BJ (cell line): ENCODE results near the gene ITCH. TPM values are rescaled to one million over a fixed set of nuclear protein-coding genes. Genes with fewer than 3 reads are reported as not detected.

ENCODE experiments used
- CTCF ChIA-PET: fragments of 350-600 bp; formaldehyde crosslinking; extraction: SDS; loops from one replicate; lab custom pipeline; 2021; ENCODE audit warnings: antibody characterized with exemption, inconsistent platforms; lab: Yijun Ruan, JAX
- POLR2A ChIA-PET: fragments of 300-600 bp; sonication (Branson Sonifier 250); formaldehyde crosslinking; extraction: SDS; loops from one replicate; lab custom pipeline; 2021; ENCODE audit warnings: antibody characterized with exemption; lab: Charles Lee
- DNase-seq: peaks from one replicate; pipeline ENCODE4 v3.0.0-alpha.2; 2011; ENCODE audit warnings: low read depth
- H3K27me3 ChIP-seq: 2 replicates; pipeline ENCODE4 v1.6.0; 2011; ENCODE audit warnings: low read length; ENCODE audit not compliant: control insufficient read depth, insufficient read depth
- H3K36me3 ChIP-seq: 2 replicates; pipeline ENCODE4 v1.5.1; 2011; ENCODE audit warnings: low read length; ENCODE audit not compliant: control insufficient read depth, insufficient read depth
- H3K4me3 ChIP-seq: 2 replicates; pipeline ENCODE4 v1.5.1; 2011; ENCODE audit warnings: low read depth, mild to moderate bottlenecking, control low read depth, low read length
- CTCF ChIP-seq: IDR thresholded peaks from 2 replicates; pipeline ENCODE4 v1.5.1; 2011; ENCODE audit warnings: low read depth, mild to moderate bottlenecking, control low read depth, inconsistent platforms, low read length, moderate library complexity; ENCODE audit not compliant: insufficient read depth
- polyA plus RNA-seq: library from polyadenylated mRNA; depleted of rRNA; stranded (reverse); fragments of >200 nt; gene quantifications from 2 replicates; pipeline ENCODE4 v1.2.3, GENCODE V29; 2011

ITCH gene
- polyA plus RNA-seq, 1 experiment, result 7.8 TPM

GRCh38 chr20:34528921-34529297 is 165.8 kb downstream of the ITCH start:
- ChIA-PET CTCF (interaction anchor here (0.6 to 0.7 kb wide), 2 partner anchors 34 to 258 kb away, joined by 4 read pairs; no protein-coding TSS in a partner anchor), POLR2A (no interaction called here)
- Histone ChIP-seq H3K27me3 (no peaks in the 10 kb centered on the region), H3K36me3 (peaks cover 32% of the 10 kb centered on the region), H3K4me3 (no peak overlapping the region)
- TF ChIP-seq CTCF, result no peak
- DNase-seq, result no peak

DNA sequence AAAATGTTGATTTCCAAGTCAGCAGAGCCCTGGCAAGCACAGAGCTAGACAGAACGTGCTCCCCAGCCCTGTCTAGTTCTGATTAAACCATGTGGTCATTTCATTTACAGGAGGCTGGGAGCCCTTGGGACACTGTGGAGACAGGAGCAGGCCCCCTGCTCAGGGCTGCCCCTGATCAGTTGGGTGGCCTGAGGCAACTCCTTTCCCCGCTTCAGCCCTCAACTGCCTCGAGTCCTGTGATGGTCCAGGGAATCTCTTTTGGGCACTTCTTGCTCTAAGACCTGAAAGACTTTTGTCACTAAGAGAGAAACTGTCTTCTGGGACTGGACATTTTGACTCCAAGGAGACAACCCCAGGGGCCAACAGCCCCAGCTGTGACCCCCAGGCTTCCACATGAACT is 166.7 kb downstream of the ITCH start:
- Histone ChIP-seq H3K27me3 (no peaks in the 10 kb centered on the region), H3K36me3 (peaks cover 39% of the 10 kb centered on the region), H3K4me3 (no peak overlapping the region)
- ChIA-PET POLR2A (no interaction called here), CTCF (interaction anchor here (0.5 to 3.0 kb wide), 5 partner anchors 10 to 339 kb away, joined by 3 to 15 read pairs (median 4); no protein-coding TSS in a partner anchor)
- DNase-seq, result no peak
- TF ChIP-seq CTCF, result no peak

DNA sequence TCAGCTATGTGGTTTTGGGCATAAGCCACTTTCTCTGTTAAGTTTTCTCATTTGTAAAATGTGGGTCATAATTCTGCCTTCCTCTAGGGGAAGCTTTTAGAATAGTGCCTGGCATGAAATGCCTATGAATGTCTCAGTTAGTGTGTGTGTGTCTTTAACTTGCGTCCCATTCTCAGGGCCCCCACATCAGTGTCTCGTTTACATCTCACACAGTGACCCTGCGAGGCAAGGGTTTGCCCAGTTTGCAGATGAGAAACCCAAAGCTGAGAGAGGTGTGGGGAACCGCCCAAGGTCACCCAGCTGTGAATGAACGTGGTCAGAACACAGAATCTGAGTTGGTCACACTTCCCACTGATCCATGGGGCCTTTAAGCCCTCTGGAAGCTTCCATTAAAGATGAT is 167.3 kb downstream of the ITCH start:
- ChIA-PET POLR2A (no interaction called here), CTCF (interaction anchor here (0.6 to 3.0 kb wide), 6 partner anchors 9 to 340 kb away, joined by 3 to 15 read pairs (median 4); no protein-coding TSS in a partner anchor)
- Histone ChIP-seq H3K36me3 (peaks cover 45% of the 10 kb centered on the region), H3K4me3 (no peak overlapping the region), H3K27me3 (no peaks in the 10 kb centered on the region)
- no peak for DNase-seq
- no peak for TF ChIP-seq CTCF

DNA sequence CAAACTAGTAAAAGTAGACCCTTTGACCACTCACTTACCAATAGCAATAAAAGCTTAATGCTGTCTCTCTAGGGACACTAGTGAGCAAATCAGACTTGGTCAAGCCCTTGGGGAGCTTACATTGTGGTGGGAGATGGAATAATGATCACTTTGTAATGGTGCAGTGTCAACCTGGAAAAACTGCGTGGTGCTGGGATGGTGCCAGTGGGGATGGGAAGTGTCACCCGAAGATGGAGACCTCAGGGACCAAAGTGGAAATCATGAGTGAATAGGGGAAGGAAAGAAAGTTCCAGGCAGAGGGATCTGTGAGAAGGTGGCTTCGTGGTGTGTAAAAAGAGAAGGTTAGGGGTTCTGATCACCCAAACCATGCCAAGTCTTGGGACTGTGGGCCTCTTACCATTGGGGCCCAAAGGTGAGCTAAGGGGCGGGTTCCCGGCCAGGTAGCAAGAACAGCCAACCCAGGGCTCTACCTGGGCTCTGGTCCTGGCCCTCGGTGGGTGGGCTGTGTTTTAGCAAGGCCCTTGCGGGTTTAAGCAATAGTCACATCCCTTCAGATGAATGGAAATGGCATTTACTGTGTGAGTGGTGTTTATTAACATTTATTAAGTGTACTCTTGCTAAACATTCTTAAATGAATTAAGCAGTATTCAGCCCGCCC is 168.7 kb downstream of the ITCH start:
- no peak overlapping the region for H3K4me3 ChIP-seq
- CTCF ChIA-PET, result interaction anchor here (1.1 to 3.0 kb wide), 4 partner anchors 13 to 341 kb away, joined by 3 to 12 read pairs (median 4); no protein-coding TSS in a partner anchor
- no peak for DNase-seq
- POLR2A ChIA-PET, result no interaction called here
- H3K36me3 ChIP-seq, result peaks cover 53% of the 10 kb centered on the region
- no peaks in the 10 kb centered on the region for H3K27me3 ChIP-seq
- TF ChIP-seq CTCF, result no peak

DNA sequence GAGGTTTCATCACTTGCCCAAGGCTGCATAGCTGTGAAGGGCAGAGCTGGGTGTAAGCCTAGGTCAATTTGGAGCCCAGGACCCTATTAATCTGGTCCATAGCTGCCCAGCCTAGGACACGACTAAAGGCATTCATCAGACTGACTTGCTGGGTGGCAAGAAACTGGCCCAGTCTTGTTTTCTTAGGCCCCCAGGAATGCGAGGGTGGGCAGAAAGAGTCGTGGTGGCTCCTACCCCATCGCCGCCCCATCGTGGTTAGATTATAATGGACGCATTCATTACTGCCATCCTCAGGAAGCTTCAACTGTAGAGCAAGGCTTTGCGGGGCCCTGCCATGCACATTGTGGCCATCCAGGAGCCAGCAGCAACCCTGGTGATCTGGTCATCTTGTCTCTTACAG is 169.2 kb downstream of the ITCH start:
- DNase-seq, result no peak

More for the DNA sequence above, 169.2 kb downstream of the ITCH start:
- H3K36me3 ChIP-seq, result peaks cover 54% of the 10 kb centered on the region
- no peaks in the 10 kb centered on the region for H3K27me3 ChIP-seq
- ChIA-PET CTCF (interaction anchor here (1.6 to 3.0 kb wide), 2 partner anchors 12 to 221 kb away, joined by 3 to 12 read pairs; no protein-coding TSS in a partner anchor), POLR2A (interaction anchor here (0.5 kb wide), 1 partner anchor 178 kb away, joined by 3 read pairs; no protein-coding TSS in a partner anchor)
- no peak overlapping the region for H3K4me3 ChIP-seq
- no peak for TF ChIP-seq CTCF
